H9 (cell line): ENCODE data around the gene ZFPL1. TPM values are rescaled to one million over a fixed set of nuclear protein-coding genes. Genes with fewer than 3 reads are reported as not detected.

ENCODE experiments used
- DNase-seq: peaks from one replicate; pipeline ENCODE4 v3.0.0-alpha.2; 2017
- H2AFZ ChIP-seq: one replicate; pipeline ENCODE4 v1.6.1; 2013; ENCODE audit warnings: mild to moderate bottlenecking, low read length, control low read depth, moderate library complexity
- H2AK5ac ChIP-seq: 2 replicates; pipeline ENCODE4 v1.6.1; 2013; ENCODE audit warnings: low read length, control low read depth, mixed read lengths; ENCODE audit not compliant: insufficient read length
- H2BK120ac ChIP-seq: one replicate; pipeline ENCODE4 v1.6.1; 2013; ENCODE audit warnings: low read depth, mild to moderate bottlenecking, low read length, control low read depth, inconsistent platforms; ENCODE audit not compliant: poor library complexity, severe bottlenecking
- H2BK12ac ChIP-seq: 2 replicates; pipeline ENCODE4 v1.6.1; 2013; ENCODE audit warnings: low read length, control low read depth, mixed read lengths, low read depth; ENCODE audit not compliant: insufficient read length
- H2BK15ac ChIP-seq: 2 replicates; pipeline ENCODE4 v1.6.1; 2013; ENCODE audit warnings: low read depth, low read length, control low read depth
- H2BK20ac ChIP-seq: one replicate; pipeline ENCODE4 v1.6.1; 2013; ENCODE audit warnings: low read depth, mild to moderate bottlenecking, low read length, control low read depth, inconsistent platforms; ENCODE audit not compliant: poor library complexity, severe bottlenecking
- H2BK5ac ChIP-seq: 2 replicates; pipeline ENCODE4 v1.6.1; 2013; ENCODE audit warnings: low read length, control low read depth, mixed read lengths; ENCODE audit not compliant: insufficient read length
- H3K14ac ChIP-seq: 2 replicates; pipeline ENCODE4 v1.6.1; 2013; ENCODE audit warnings: low read length, control low read depth; ENCODE audit not compliant: insufficient read depth
- H3K18ac ChIP-seq: 2 replicates; pipeline ENCODE4 v1.6.1; 2013; ENCODE audit warnings: low read depth, mild to moderate bottlenecking, mixed read lengths, low read length, control low read depth; ENCODE audit not compliant: insufficient read length
- H3K23ac ChIP-seq: 2 replicates; pipeline ENCODE4 v1.6.1; 2013; ENCODE audit warnings: low read length, control low read depth, mixed read lengths, low read depth; ENCODE audit not compliant: insufficient read length
- H3K23me2 ChIP-seq: 2 replicates; pipeline ENCODE4 v1.6.1; 2013; ENCODE audit warnings: low read depth, mild to moderate bottlenecking, mixed read lengths, low read length, control low read depth; ENCODE audit not compliant: insufficient read length, poor library complexity, severe bottlenecking
- H3K27ac ChIP-seq: 2 replicates; pipeline ENCODE4 v1.5.1; 2013; ENCODE audit warnings: low read length, control low read depth, mixed read lengths, low read depth; ENCODE audit not compliant: insufficient read length
- H3K27me3 ChIP-seq: 2 replicates; pipeline ENCODE4 v1.6.1; 2013; ENCODE audit warnings: low read length, control low read depth, inconsistent platforms; ENCODE audit not compliant: insufficient read depth
- H3K4ac ChIP-seq: 2 replicates; pipeline ENCODE4 v1.6.1; 2013; ENCODE audit warnings: low read depth, mild to moderate bottlenecking, control low read depth, inconsistent platforms, low read length, moderate library complexity
- H3K4me1 ChIP-seq: 2 replicates; pipeline ENCODE4 v1.6.1; 2013; ENCODE audit warnings: low read length, control low read depth, inconsistent platforms; ENCODE audit not compliant: insufficient read depth
- H3K4me2 ChIP-seq: 2 replicates; pipeline ENCODE4 v1.6.1; 2013; ENCODE audit warnings: low read length, control low read depth, mixed read lengths; ENCODE audit not compliant: insufficient read length, insufficient read depth
- H3K56ac ChIP-seq: 2 replicates; pipeline ENCODE4 v1.6.1; 2013; ENCODE audit warnings: low read depth, mild to moderate bottlenecking, mixed read lengths, low read length, control low read depth; ENCODE audit not compliant: insufficient read length
- H3K79me1 ChIP-seq: 2 replicates; pipeline ENCODE4 v1.6.1; 2013; ENCODE audit warnings: low read depth, mild to moderate bottlenecking, moderate library complexity, low read length, control low read depth, inconsistent platforms; ENCODE audit not compliant: insufficient read depth, poor library complexity, severe bottlenecking
- H3K79me2 ChIP-seq: 2 replicates; pipeline ENCODE4 v1.6.1; 2013; ENCODE audit warnings: low read length, control low read depth, inconsistent platforms; ENCODE audit not compliant: insufficient read depth
- H3K9ac ChIP-seq: 2 replicates; pipeline ENCODE4 v1.6.1; 2013; ENCODE audit warnings: low read length, control low read depth, mixed read lengths; ENCODE audit not compliant: insufficient read length; ENCODE audit errors: extremely low read depth
- H3K9me3 ChIP-seq: one replicate; pipeline ENCODE4 v1.6.1; 2013; ENCODE audit warnings: low read depth, low read length, inconsistent platforms; ENCODE audit not compliant: control insufficient read depth
- H3T11ph ChIP-seq: one replicate; pipeline ENCODE4 v1.6.1; 2013; ENCODE audit warnings: mild to moderate bottlenecking, low read length, control low read depth, inconsistent platforms
- H4K20me1 ChIP-seq: one replicate; pipeline ENCODE4 v1.6.1; 2013; ENCODE audit not compliant: control insufficient read depth, insufficient read length, insufficient read depth
- H4K5ac ChIP-seq: 2 replicates; pipeline ENCODE4 v1.6.1; 2013; ENCODE audit warnings: low read depth, mild to moderate bottlenecking, mixed read lengths, low read length, control low read depth; ENCODE audit not compliant: insufficient read length
- H4K8ac ChIP-seq: replicated peaks from 2 replicates; pipeline ENCODE4 v1.6.1; 2013; ENCODE audit warnings: low read length, control low read depth, mixed read lengths, low read depth; ENCODE audit not compliant: insufficient read length
- H4K91ac ChIP-seq: 2 replicates; pipeline ENCODE4 v1.6.1; 2013; ENCODE audit warnings: low read depth, mild to moderate bottlenecking, moderate library complexity, mixed read lengths, low read length, control low read depth; ENCODE audit not compliant: insufficient read length
- H3K27ac Mint-ChIP-seq, 3 experiments: 2 replicates in 2 of 3; 3 replicates in 1 of 3; pipeline ENCODE4 v1.8.0; 2020 to 2021; ENCODE audit warnings: mixed read lengths in 3 of 3, mild to moderate bottlenecking in 1 of 3, moderate library complexity in 1 of 3
- H3K27me3 Mint-ChIP-seq: 2 replicates; pipeline ENCODE4 v1.8.0; 2021; ENCODE audit warnings: low read depth, mild to moderate bottlenecking, moderate library complexity, mixed read lengths
- H3K36me3 Mint-ChIP-seq, 3 experiments: 2 replicates in 2 of 3; 3 replicates in 1 of 3; pipeline ENCODE4 v1.8.0; 2020 to 2021; ENCODE audit warnings: low read depth in 3 of 3, mixed read lengths in 3 of 3; ENCODE audit not compliant: insufficient read depth in 1 of 3
- H3K4me1 Mint-ChIP-seq, 2 experiments: 2 replicates each; pipeline ENCODE4 v1.8.0; 2020; ENCODE audit warnings: mixed read lengths in 2 of 2
- H3K4me3 Mint-ChIP-seq, 2 experiments: 2 replicates in 1 of 2; 3 replicates in 1 of 2; pipeline ENCODE4 v1.8.0; 2020 to 2021; ENCODE audit warnings: mild to moderate bottlenecking in 2 of 2, mixed read lengths in 2 of 2, moderate library complexity in 1 of 2
- H3K9me3 Mint-ChIP-seq, 2 experiments: 2 replicates in 1 of 2; 3 replicates in 1 of 2; pipeline ENCODE4 v1.8.0; 2020; ENCODE audit warnings: mild to moderate bottlenecking in 2 of 2, mixed read lengths in 2 of 2, moderate library complexity in 1 of 2
- WGBS: extraction: QIAGEN DNeasy Blood & Tissue Kit; methylation state at CpG from one replicate; pipeline ENCODE4 v1.1.7; 2013; ENCODE audit warnings: missing lambda C conversion rate, low lambda C conversion rate, mixed read lengths; ENCODE audit not compliant: insufficient read length; ENCODE audit errors: extremely low coverage; 5-methylcytosine and 5-hydroxymethylcytosine counted together
- total RNA-seq: library from RNA; stranded (reverse); gene quantifications from 2 replicates; pipeline ENCODE4 v1.2.1, GENCODE V29; 2021
- TF ChIP-seq, protein P1 (sequence below): fragments of 200-600 bp; sonication (generic); conservative IDR thresholded peaks from 3 replicates; pipeline ENCODE4 v1.8.0; 2021; ENCODE audit warnings: antibody characterized with exemption, mild to moderate bottlenecking

Gene ZFPL1
- total RNA-seq, 1 experiment from 2014 or later: 24.2 TPM

DNA sequence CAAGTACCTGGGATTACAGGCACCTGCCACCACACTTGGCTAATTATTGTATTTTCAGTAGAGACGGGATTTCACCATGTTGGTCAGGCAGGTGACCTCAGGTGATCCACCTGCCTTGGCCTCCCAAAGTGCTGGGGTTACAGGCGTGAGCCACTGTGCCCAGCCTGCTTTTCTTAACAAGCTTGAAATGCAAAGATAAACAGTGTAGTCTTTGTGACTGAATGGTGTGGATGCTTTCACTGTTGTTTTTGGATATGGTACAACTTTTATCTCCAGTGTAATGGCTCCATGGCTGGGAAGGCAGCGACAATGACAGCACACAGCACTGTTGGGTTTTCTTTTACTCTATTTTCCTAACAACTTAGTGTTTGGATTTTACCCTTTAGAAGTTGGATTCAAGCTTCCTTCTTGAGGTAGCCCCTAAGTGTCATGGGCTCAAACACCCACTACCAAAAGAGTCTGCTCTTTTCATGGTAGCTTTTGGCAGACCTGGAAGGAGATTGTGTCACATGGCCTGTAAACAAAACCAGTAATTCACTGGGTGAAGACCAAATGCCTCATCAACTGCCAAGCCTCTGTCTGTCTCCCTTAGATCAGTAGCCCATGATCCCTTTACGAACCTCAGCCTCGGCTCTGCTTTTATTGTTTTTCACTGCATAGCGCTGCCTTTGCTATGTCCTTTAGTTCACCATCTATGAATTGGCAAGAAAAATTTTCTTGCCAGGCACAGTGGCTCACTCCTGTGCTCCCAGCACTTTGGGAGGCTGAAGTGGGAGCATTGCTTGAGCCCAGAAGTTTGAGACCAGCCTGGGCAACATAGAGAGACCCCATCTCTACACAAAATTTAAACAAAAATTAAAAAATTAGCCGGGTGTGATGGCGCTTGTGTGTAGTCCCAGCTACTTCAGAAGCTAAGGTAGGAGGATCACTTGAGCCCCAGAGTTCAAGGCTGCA lies 18.4 kb downstream of the ZFPL1 start:
- TF ChIP-seq, protein P1, sequence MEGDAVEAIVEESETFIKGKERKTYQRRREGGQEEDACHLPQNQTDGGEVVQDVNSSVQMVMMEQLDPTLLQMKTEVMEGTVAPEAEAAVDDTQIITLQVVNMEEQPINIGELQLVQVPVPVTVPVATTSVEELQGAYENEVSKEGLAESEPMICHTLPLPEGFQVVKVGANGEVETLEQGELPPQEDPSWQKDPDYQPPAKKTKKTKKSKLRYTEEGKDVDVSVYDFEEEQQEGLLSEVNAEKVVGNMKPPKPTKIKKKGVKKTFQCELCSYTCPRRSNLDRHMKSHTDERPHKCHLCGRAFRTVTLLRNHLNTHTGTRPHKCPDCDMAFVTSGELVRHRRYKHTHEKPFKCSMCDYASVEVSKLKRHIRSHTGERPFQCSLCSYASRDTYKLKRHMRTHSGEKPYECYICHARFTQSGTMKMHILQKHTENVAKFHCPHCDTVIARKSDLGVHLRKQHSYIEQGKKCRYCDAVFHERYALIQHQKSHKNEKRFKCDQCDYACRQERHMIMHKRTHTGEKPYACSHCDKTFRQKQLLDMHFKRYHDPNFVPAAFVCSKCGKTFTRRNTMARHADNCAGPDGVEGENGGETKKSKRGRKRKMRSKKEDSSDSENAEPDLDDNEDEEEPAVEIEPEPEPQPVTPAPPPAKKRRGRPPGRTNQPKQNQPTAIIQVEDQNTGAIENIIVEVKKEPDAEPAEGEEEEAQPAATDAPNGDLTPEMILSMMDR: no peak
- Histone ChIP-seq H3K18ac (no peak overlapping the region), H2BK120ac (no peak overlapping the region), H4K8ac (no peak overlapping the region), H3K9ac (no peak overlapping the region), H2AFZ (no peak overlapping the region), H2BK12ac (no peak overlapping the region), H4K5ac (no peak overlapping the region), H3K4me1 (no peaks in the 10 kb centered on the region), H3K27ac (no peak overlapping the region), H3K4ac (no peak overlapping the region), H3K23me2 (no peaks in the 10 kb centered on the region), H3K14ac (no peak overlapping the region), H3K79me2 (0 out of 2 replicates have a peak, but pooled peaks cover 3% of the 10 kb centered on the region), H4K91ac (no peak overlapping the region), H2BK15ac (no peak overlapping the region), H3K56ac (no peak overlapping the region), H2BK5ac (no peak overlapping the region), H3K27me3 (no peaks in the 10 kb centered on the region), H3K9me3 (no peaks in the 10 kb centered on the region), H2BK20ac (no peak overlapping the region), H3K79me1 (no peaks in the 10 kb centered on the region), H4K20me1 (no peaks in the 10 kb centered on the region), H2AK5ac (no peak overlapping the region), H3T11ph (no peak overlapping the region), H3K23ac (no peak overlapping the region), H3K4me2 (no peak overlapping the region)
- no peak for DNase-seq
- Mint-ChIP-seq H3K4me3 (no peak overlapping the region), H3K4me1 (no peaks in the 10 kb centered on the region), H3K27me3 (no peaks in the 10 kb centered on the region), H3K9me3 (no peaks in the 10 kb centered on the region), H3K36me3 (peaks cover 4 to 16% (median 16%) of the 10 kb centered on the region in 3 experiments; a peak in 5 of 7 replicates), H3K27ac (no peak overlapping the region)
- WGBS: no CpG with 5 or more reads among the region's 8 CpGs
